ENCODE data around the gene PEX6.

The PEX6 gene

GRCh38 chr6:42963179-42963854 is 15.7 kb downstream of the PEX6 start:
- H3K9me3 ChIP-seq, result no peaks in the 10 kb centered on the region
- H3K27me3 ChIP-seq, result peaks cover 35% of the 10 kb centered on the region
- no peak for TF ChIP-seq CTCF (IDR thresholded peaks at IDR 0.05)
- peaks cover 14% of the 10 kb centered on the region in 2 experiments for H3K4me1 ChIP-seq (ENCODE audit: control insufficient read depth in 1 of 2, insufficient read depth in 1 of 2, low read depth in 1 of 2, low read length in 1 of 2)
- H3K27ac ChIP-seq, result no peak overlapping the region
- peaks cover 65% of the 10 kb centered on the region for H3K36me3 ChIP-seq
- no peak overlapping the region for H3K4me3 ChIP-seq (ENCODE audit: low read depth in 1 of 2, low read length in 1 of 2)

DNA sequence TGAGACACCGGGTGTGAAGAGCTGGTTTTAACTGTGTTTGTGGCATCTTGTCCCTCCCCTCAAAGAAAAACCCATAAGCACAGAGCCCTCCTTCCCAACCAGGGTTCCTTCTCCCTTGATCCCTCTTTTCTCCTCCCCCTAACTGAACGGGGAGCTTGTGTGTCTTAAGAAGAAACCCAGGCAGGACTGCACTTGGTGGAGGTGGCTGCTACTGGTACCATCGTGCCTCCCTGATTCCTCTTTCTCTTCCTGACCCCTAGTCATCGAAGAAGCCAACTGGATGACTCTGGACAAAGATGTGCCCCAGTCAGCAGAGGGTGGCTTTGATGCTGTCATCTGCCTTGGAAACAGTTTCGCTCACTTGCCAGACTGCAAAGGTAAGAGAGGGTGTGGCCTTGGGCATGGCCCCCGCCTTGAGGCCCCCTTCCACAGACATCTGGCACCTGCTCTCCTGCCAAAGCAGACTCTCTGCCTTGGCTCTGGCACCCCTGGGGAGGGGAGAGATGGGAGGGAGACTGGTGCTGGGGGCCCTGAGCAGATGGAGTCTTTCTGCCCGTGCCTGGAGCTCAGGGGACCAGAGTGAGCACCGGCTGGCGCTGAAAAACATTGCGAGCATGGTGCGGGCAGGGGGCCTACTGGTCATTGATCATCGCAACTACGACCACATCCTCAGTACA is 16.3 kb downstream of the PEX6 start:
- Histone ChIP-seq H3K27ac (no peak overlapping the region), H3K27me3 (peaks cover 35% of the 10 kb centered on the region), H3K4me1 (ENCODE audit: control insufficient read depth in 1 of 2, insufficient read depth in 1 of 2, low read depth in 1 of 2, low read length in 1 of 2) (peaks cover 14% of the 10 kb centered on the region in 2 experiments), H3K4me3 (ENCODE audit: low read depth in 1 of 2, low read length in 1 of 2) (no peak overlapping the region), H3K36me3 (peaks cover 58% of the 10 kb centered on the region), H3K9me3 (no peaks in the 10 kb centered on the region)
- TF ChIP-seq CTCF (IDR thresholded peaks at IDR 0.05), result no peak

- Histone ChIP-seq H3K9me3 (no peaks in the 10 kb centered on the region), H3K4me1 (ENCODE audit: control insufficient read depth in 1 of 2, insufficient read depth in 1 of 2, low read depth in 1 of 2, low read length in 1 of 2) (peaks cover 14% of the 10 kb centered on the region in 2 experiments), H3K36me3 (peaks cover 53% of the 10 kb centered on the region), H3K4me3 (ENCODE audit: low read depth in 1 of 2, low read length in 1 of 2) (no peak overlapping the region), H3K27ac (no peak overlapping the region), H3K27me3 (peaks cover 35% of the 10 kb centered on the region)
- TF ChIP-seq CTCF (IDR thresholded peaks at IDR 0.05), result no peak
Observed at GRCh38 chr6:42962096-42962495, 16.9 kb downstream of the PEX6 start.

GRCh38 chr6:42961020-42961470 is 17.9 kb downstream of the PEX6 start:
- peaks cover 45% of the 10 kb centered on the region for H3K36me3 ChIP-seq
- TF ChIP-seq CTCF (IDR thresholded peaks at IDR 0.05), result no peak
- no peak overlapping the region for H3K27ac ChIP-seq
- peak overlapping the region; percentile 51 to 63 for H3K4me3 ChIP-seq (ENCODE audit: low read depth in 1 of 2, low read length in 1 of 2)
- peaks cover 14% of the 10 kb centered on the region in 2 experiments for H3K4me1 ChIP-seq (ENCODE audit: control insufficient read depth in 1 of 2, insufficient read depth in 1 of 2, low read depth in 1 of 2, low read length in 1 of 2)
- H3K9me3 ChIP-seq, result no peaks in the 10 kb centered on the region
- H3K27me3 ChIP-seq, result peaks cover 35% of the 10 kb centered on the region

- Histone ChIP-seq H3K36me3 (peaks cover 38% of the 10 kb centered on the region), H3K27me3 (peaks cover 35% of the 10 kb centered on the region), H3K4me1 (ENCODE audit: control insufficient read depth in 1 of 2, insufficient read depth in 1 of 2, low read depth in 1 of 2, low read length in 1 of 2) (peaks cover 14% of the 10 kb centered on the region in 2 experiments), H3K9me3 (no peaks in the 10 kb centered on the region), H3K27ac (no peak within 1 kb of the TSS), H3K4me3 (ENCODE audit: low read depth in 1 of 2, low read length in 1 of 2) (peak within 1 kb of the TSS; percentile 51 to 63)
- no peak for TF ChIP-seq CTCF (IDR thresholded peaks at IDR 0.05)
Observed at GRCh38 chr6:42960243-42961019, 18.6 kb downstream of the PEX6 start, which contains the start of gene GNMT. TSS of gene GNMT (plus strand) at chr6:42960754. CDS start at chr6:42960768, 14 bp downstream.
